Measurements from ENCODE around the gene HS6ST2.

GRCh38 chrX:132651421-132652086 lies 306.9 kb downstream of the HS6ST2 start:
- TF ChIP-seq POLR2A (IDR thresholded peaks at IDR 0.05; ENCODE audit: low read depth, low read length) (no peak), TAF1 (IDR thresholded peaks at IDR 0.05; ENCODE audit: borderline replicate concordance, low read depth, low read length) (no peak)

All from GM12892 (cell line).